ENCODE measurements around the gene SENP3.

The SENP3 gene

DNA sequence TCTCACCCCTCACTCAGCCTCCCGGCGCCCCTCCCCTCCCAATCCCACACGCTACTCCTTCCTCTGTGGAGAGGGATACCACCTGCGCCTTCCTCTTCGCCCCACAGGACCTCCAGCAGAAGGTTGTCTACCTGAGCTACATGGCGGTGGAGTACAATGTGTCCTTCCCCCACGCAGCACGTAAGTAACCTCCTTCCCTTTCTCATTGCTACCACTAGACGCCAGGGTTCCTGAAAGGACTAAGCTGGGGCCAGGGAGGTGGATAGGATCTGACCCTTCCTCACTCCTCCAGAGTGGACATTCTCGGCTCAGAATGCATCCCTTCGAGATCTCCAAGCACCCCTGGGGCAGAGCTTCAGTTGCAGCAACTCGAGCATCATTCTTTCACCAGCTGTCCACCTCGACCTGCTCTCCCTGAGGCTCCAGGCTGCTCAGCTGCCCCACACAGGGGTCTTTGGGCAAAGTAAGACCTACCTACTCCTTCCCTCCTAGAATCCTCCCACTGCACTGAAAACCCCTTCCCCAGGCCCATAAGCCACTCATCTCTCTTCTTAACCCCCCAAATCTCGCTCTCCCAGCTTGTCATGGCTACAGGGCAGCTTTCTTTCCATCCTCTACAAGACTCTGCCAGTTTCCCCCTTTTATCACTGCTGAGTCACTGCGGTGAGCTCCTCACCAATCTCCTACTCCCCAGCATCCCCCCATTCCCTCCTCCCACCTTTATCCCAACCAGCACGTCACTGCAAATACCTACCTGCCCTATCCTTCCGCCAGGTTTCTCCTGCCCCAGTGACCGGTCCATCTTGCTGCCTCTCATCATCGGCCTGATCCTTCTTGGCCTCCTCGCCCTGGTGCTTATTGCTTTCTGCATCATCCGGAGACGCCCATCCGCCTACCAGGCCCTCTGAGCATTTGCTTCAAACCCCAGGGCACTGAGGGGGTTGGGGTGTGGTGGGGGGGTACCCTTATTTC, 19.2 kb downstream of the SENP3 start:
- H3K36me3 ChIP-seq (ENCODE audit: control insufficient read depth, low read depth, low read length): peaks cover 33% of the 10 kb centered on the region
- H3K27ac ChIP-seq (ENCODE audit: low read length): no peak overlapping the region
- H3K4me3 ChIP-seq (ENCODE audit: low read length): no peak overlapping the region
- H3K9me3 ChIP-seq (ENCODE audit: control insufficient read depth, low read depth, low read length): no peaks in the 10 kb centered on the region
- no peak overlapping the region for H3K9ac ChIP-seq (ENCODE audit: low read length)
- peaks cover 12% of the 10 kb centered on the region for H3K4me1 ChIP-seq (ENCODE audit: control insufficient read depth, low read depth, low read length)
- no peaks in the 10 kb centered on the region for H3K27me3 ChIP-seq (ENCODE audit: control insufficient read depth, insufficient read depth, low read length)

DNA sequence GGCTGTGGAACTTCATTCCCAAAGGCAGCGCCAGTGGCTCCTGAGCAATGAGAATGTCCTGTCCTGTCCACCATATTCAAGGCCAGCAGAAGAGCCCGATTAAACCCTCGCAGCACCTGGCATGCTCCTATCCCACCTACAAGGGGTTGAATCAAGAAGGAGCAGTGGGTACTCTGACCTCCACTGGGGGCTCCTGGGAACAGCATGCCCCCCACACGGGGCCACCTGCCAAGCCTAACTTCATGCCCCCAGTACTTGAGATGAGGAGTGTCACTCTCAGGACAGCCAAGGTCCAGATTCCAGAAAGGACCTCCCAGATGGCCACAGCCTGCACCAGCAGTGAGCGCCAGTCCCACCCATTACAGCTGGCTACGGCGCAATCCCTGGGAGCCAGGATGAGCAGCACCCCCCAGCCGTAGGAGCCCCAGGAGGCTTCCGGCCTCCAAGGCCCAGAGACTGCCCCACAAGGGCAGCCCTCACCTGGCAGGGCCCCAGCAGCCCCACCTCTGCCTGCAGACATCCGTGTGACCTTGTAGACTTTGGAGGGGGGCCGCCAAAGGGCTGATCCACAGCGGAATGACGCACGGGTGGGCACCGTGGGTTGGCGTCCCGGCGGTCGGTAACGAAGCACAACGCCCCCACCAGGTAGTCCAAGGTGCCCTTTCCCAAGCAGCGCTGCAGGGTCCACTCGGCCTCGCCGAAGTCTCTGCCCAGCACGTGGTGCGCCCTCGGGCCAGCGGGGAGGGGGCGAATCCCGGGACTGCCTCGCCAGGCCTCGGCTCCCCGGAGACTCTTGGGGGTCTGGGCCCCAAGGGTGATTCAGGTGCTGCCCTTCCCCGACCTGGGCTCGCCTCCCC, 20.9 kb downstream of the SENP3 start:
- peak overlapping the region; percentile 73 for H3K4me3 ChIP-seq (ENCODE audit: low read length)
- peak overlapping the region; percentile 89 for H3K27ac ChIP-seq (ENCODE audit: low read length)
- H3K27me3 ChIP-seq (ENCODE audit: control insufficient read depth, insufficient read depth, low read length): no peaks in the 10 kb centered on the region
- peaks cover 12% of the 10 kb centered on the region for H3K4me1 ChIP-seq (ENCODE audit: control insufficient read depth, low read depth, low read length)
- no peaks in the 10 kb centered on the region for H3K9me3 ChIP-seq (ENCODE audit: control insufficient read depth, low read depth, low read length)
- H3K36me3 ChIP-seq (ENCODE audit: control insufficient read depth, low read depth, low read length): peaks cover 22% of the 10 kb centered on the region
- peak overlapping the region; percentile 94 for H3K9ac ChIP-seq (ENCODE audit: low read length)

DNA sequence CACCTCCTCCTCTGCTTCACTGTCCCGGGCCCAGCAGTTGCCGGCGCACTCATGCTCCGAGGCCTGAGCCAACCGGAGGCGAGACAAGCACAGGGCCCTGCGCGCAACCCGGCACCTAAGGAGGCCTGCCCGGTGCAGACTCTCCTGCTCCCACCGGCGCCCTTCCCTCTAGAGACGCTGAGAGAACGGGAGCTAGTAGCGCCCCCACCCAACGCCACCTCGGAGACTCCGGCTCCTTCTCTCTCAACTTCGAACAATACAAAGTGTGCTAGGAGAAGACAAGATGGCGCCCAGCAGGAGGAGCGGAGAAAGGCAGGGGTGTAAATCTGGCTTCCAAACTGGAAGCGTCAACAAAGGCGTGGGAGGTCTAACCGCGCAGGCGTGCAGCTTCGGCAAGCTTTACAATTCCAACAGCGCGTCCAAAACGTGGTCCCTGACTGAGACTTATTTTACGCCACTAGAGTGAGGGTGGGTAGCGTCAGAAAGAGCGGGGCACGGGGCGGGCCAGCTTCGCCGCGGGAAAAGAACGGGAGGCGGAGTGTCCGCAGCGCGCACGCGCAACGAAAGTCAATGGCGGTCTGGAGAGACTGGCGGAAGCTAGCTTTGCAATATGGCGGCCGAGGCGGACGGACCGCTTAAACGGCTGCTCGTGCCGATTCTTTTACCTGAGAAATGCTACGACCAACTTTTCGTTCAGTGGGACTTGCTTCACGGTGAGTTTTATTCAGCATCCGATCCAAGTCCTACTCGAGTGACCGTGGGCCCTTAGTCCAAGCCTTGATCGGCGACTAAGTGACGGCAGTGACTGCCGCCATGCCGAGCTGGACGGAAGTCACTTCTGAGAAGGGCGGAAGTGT, 21.8 kb downstream of the SENP3 start, which contains the start of gene MPDU1:
Gene MPDU1, plus strand, starts transcription at position 600 of the 857 bp plus-strand sequence. Its CDS starts 11 bp downstream, at position 611.
- Histone ChIP-seq H3K9ac (ENCODE audit: low read length) (peak within 1 kb of the TSS; percentile 94), H3K27ac (ENCODE audit: low read length) (peak within 1 kb of the TSS; percentile 89), H3K27me3 (ENCODE audit: control insufficient read depth, insufficient read depth, low read length) (no peaks in the 10 kb centered on the region), H3K4me1 (ENCODE audit: control insufficient read depth, low read depth, low read length) (peaks cover 12% of the 10 kb centered on the region), H3K4me3 (ENCODE audit: low read length) (peak within 1 kb of the TSS; percentile 73), H3K36me3 (ENCODE audit: control insufficient read depth, low read depth, low read length) (peaks cover 18% of the 10 kb centered on the region), H3K9me3 (ENCODE audit: control insufficient read depth, low read depth, low read length) (no peaks in the 10 kb centered on the region)

DNA sequence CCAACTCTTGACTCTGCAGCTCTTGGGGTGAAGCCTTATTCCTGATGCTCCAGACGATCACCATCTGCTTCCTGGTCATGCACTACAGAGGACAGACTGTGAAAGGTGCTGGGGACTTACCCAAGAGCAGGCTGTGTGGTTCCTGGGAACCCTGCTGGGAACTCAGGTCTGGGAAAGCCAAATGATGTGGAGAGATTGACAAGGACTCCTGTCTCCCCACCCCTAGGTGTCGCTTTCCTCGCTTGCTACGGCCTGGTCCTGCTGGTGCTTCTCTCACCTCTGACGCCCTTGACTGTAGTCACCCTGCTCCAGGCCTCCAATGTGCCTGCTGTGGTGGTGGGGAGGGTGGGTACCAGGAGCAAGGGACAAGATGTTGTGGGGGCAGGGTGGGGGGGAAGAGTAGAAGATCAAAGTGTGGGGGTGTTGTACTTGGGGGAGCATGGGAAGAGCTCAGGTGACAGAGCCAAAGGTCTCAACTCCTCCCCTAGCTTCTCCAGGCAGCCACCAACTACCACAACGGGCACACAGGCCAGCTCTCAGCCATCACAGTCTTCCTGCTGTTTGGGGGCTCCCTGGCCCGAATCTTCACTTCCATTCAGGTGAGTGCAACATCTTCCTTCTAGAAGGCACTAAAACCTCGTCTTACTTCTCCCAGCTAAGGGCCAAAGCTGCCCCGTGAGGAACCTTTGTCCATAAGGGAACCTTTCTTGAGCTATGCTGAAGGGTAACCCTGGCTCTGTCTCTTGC, 25.1 kb downstream of the SENP3 start:
- no peaks in the 10 kb centered on the region for H3K27me3 ChIP-seq (ENCODE audit: control insufficient read depth, insufficient read depth, low read length)
- no peak overlapping the region for H3K27ac ChIP-seq (ENCODE audit: low read length)
- peaks cover 15% of the 10 kb centered on the region for H3K36me3 ChIP-seq (ENCODE audit: control insufficient read depth, low read depth, low read length)
- no peak overlapping the region for H3K9ac ChIP-seq (ENCODE audit: low read length)
- H3K4me3 ChIP-seq (ENCODE audit: low read length): no peak overlapping the region
- no peaks in the 10 kb centered on the region for H3K9me3 ChIP-seq (ENCODE audit: control insufficient read depth, low read depth, low read length)
- H3K4me1 ChIP-seq (ENCODE audit: control insufficient read depth, low read depth, low read length): peaks cover 29% of the 10 kb centered on the region

DNA sequence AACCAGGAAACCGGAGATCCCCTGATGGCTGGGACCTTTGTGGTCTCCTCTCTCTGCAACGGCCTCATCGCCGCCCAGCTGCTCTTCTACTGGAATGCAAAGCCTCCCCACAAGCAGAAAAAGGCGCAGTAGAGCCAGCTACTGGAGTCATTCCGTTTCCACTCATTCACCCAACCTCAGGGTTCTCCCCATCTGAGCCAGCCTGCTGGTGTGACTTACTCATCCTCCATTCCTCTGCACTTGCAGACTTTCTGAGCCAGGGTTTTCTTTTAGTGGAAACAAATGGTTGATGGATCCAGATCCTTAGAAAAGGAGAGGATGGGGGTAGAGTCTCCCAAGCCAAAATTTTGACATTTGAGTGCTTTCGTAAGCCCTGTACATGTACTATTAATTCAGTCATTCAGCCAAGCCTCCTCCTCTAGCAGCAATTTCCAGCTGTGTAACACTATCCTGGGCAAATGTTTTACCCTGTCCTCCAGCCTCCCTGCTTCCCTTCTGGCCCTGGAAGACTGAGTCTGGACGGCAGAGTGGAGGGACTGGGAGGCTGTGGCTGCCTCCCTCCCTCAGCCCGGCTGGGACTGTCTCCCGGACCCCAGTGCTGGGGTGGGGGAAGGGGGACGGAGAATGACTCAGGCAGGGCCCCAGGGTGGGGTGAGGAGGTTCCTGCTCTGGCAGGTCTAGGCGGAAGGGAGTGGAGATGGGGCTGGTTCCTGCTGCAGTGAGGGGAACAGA, 25.9 kb downstream of the SENP3 start:
- no peak overlapping the region for H3K9ac ChIP-seq (ENCODE audit: low read length)
- peaks cover 23% of the 10 kb centered on the region for H3K4me1 ChIP-seq (ENCODE audit: control insufficient read depth, low read depth, low read length)
- H3K4me3 ChIP-seq (ENCODE audit: low read length): no peak overlapping the region
- peaks cover 22% of the 10 kb centered on the region for H3K36me3 ChIP-seq (ENCODE audit: control insufficient read depth, low read depth, low read length)
- H3K27me3 ChIP-seq (ENCODE audit: control insufficient read depth, insufficient read depth, low read length): no peaks in the 10 kb centered on the region
- H3K9me3 ChIP-seq (ENCODE audit: control insufficient read depth, low read depth, low read length): no peaks in the 10 kb centered on the region
- H3K27ac ChIP-seq (ENCODE audit: low read length): no peak overlapping the region

DNA sequence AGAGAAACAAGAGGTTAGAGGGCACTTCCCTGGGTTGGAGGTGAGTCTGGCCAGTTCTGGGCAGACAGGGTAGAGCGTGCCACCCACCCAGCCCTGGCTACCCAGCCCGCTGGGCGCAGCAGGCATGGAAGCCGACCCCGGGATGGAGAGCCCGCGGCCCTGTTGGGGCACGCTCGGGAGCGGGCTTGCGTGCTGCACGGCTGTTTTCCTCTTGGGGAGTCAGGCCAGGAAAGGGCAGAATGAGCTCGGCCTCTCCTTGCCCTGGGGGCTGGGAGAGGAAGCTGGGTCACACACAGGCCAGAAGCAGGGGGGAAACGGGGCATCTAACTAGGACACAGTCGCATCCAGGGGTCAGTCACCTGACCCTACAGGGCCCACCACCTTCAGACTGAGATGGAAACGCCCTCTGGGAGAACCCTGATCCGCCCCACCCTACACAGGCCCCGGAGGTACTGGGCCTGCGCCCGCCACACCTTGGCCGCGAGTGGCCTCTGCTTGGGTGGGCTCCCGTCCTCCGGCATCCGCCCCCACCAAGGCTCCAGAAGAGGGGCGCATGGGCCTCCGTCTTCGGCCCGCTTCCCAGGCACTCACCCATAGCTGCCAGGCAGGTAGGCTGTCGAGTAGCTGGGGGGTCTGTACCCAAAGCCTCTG, 27.0 kb downstream of the SENP3 start:
- H3K9me3 ChIP-seq (ENCODE audit: control insufficient read depth, low read depth, low read length): no peaks in the 10 kb centered on the region
- peak overlapping the region; percentile 22 for H3K4me3 ChIP-seq (ENCODE audit: low read length)
- H3K4me1 ChIP-seq (ENCODE audit: control insufficient read depth, low read depth, low read length): peaks cover 17% of the 10 kb centered on the region
- peaks cover 33% of the 10 kb centered on the region for H3K36me3 ChIP-seq (ENCODE audit: control insufficient read depth, low read depth, low read length)
- no peak overlapping the region for H3K9ac ChIP-seq (ENCODE audit: low read length)
- no peak overlapping the region for H3K27ac ChIP-seq (ENCODE audit: low read length)
- H3K27me3 ChIP-seq (ENCODE audit: control insufficient read depth, insufficient read depth, low read length): no peaks in the 10 kb centered on the region

DNA sequence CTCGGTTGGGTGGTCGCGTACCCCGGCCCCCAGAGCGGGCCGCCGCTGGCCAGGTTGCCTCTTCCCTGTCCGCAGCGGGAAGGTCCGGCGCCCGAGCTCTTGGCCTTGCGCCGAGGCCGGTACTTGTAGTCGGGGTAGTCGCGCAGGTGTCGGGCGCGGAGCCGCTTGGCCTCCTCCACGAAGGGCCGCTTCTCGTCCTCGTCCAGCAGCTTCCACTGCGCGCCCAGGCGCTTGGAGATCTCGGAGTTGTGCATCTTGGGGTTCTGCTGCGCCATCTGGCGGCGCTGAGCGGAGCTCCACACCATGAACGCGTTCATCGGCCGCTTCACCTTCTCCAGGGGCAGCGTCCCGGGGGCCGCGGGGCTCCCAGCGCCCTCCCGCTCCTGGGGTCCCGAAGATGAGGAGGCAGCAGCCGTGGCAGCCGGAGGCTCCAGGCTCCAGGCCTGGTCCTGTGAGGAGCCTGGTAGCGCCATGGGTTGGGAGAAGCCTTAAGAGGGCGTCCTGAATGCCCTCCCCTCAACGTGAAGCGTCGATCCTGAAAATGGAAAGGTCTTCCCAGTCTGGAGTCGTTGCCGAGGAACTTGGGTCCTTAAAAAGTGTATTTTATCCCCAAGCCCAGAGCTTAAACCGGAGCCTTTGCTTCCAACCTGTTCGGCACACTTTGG, 27.6 kb downstream of the SENP3 start:
- Histone ChIP-seq H3K4me1 (ENCODE audit: control insufficient read depth, low read depth, low read length) (peaks cover 17% of the 10 kb centered on the region), H3K9ac (ENCODE audit: low read length) (no peak overlapping the region), H3K36me3 (ENCODE audit: control insufficient read depth, low read depth, low read length) (peaks cover 40% of the 10 kb centered on the region), H3K27ac (ENCODE audit: low read length) (no peak overlapping the region), H3K4me3 (ENCODE audit: low read length) (peak overlapping the region; percentile 40), H3K27me3 (ENCODE audit: control insufficient read depth, insufficient read depth, low read length) (no peaks in the 10 kb centered on the region), H3K9me3 (ENCODE audit: control insufficient read depth, low read depth, low read length) (no peaks in the 10 kb centered on the region)

DNA sequence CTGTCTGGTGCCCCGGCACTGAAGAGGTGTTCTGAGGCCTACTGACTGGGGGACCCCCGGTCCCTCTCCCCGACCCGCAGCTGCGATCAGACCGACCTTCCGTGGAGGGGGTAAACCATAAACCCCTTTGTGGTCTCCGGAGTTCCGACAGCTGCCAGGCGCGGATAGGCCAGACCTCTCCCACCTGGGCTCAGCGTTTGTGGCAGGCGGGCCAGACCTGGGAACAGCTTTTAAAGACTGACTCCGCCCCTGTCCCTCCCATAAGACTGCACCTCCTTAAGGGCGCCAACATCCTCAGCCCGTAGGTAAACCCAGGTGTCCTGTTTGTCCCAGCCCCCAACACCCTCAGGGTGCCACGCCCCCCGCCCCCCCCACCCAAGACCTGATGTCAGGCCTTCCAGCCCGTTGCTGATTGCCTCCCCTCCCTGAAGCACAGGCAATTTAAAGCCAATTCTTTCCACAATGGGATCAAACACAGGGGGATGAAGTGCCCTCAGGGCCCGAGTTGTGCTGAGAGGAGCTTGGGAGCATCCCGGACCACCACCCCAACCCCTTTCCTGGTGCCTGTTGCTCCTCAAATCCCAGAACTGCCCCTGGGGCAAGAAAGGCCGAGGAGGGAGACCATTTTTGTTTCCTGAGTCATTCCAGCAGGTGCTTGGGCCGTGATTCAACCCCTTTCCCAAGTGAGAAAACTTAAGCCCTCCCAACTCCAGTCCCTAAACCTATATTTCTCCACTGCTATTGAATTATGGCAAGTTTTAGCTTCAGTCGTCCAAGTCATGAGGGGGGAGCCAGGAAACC, 28.4 kb downstream of the SENP3 start, which contains the start of gene SOX15:
Gene SOX15, minus strand, starts transcription at position 204 of the 801 bp plus-strand sequence. CDS start 418 bp downstream, outside the sequence.
- peaks cover 47% of the 10 kb centered on the region for H3K36me3 ChIP-seq (ENCODE audit: control insufficient read depth, low read depth, low read length)
- peaks cover 17% of the 10 kb centered on the region for H3K4me1 ChIP-seq (ENCODE audit: control insufficient read depth, low read depth, low read length)
- peak within 1 kb of the TSS; percentile 40 for H3K4me3 ChIP-seq (ENCODE audit: low read length)
- H3K27ac ChIP-seq (ENCODE audit: low read length): peak within 1 kb of the TSS; percentile 38
- peak within 1 kb of the TSS; percentile 41 for H3K9ac ChIP-seq (ENCODE audit: low read length)
- no peaks in the 10 kb centered on the region for H3K27me3 ChIP-seq (ENCODE audit: control insufficient read depth, insufficient read depth, low read length)
- no peaks in the 10 kb centered on the region for H3K9me3 ChIP-seq (ENCODE audit: control insufficient read depth, low read depth, low read length)

DNA sequence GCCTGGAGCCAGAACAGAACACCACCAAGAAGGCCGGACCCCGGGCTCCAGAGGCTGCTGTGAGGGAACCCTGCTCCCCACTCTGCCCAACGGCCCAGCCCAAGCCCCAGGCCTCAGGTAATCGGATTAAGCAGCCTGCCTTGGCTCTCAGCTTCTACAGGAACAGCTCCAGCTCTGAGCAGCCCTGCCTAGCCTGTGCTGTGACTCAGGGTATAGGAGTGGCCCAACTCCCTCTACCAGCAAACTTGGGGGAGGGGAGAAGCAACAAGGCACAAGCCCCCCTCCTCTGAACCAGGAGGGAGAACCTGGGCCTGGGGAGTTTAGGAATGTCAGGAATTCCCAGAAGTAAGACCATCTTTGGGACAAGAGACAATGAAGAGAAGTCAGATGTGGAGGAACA, 29.0 kb downstream of the SENP3 start:
- H3K9me3 ChIP-seq (ENCODE audit: control insufficient read depth, low read depth, low read length): no peaks in the 10 kb centered on the region
- peak overlapping the region; percentile 38 for H3K27ac ChIP-seq (ENCODE audit: low read length)
- peaks cover 53% of the 10 kb centered on the region for H3K36me3 ChIP-seq (ENCODE audit: control insufficient read depth, low read depth, low read length)
- peak overlapping the region; percentile 3 for H3K4me3 ChIP-seq (ENCODE audit: low read length)
- no peaks in the 10 kb centered on the region for H3K27me3 ChIP-seq (ENCODE audit: control insufficient read depth, insufficient read depth, low read length)
- H3K4me1 ChIP-seq (ENCODE audit: control insufficient read depth, low read depth, low read length): peaks cover 17% of the 10 kb centered on the region
- H3K9ac ChIP-seq (ENCODE audit: low read length): peak overlapping the region; percentile 41
